ENCODE measurements around the gene FAM216A. TPM values are rescaled to one million over a fixed set of nuclear protein-coding genes. Genes with fewer than 3 reads are reported as not detected.

The FAM216A gene
- total RNA-seq, 1 experiment from 2014 or later = 10.1 TPM

- TF ChIP-seq RAD21 (IDR thresholded peaks at IDR 0.05; ENCODE audit: low read depth) = no peak
- no peak for TF ChIP-seq CEBPB (IDR thresholded peaks at IDR 0.05; ENCODE audit: low read depth)
- TF ChIP-seq CBX3 (IDR thresholded peaks at IDR 0.05; ENCODE audit: low read depth) = no peak
- TF ChIP-seq EGR1 (IDR thresholded peaks at IDR 0.05; ENCODE audit: low read depth) = no peak
- no peak for TF ChIP-seq MAX (IDR thresholded peaks at IDR 0.05)
- TF ChIP-seq TCF7L2 (IDR thresholded peaks at IDR 0.05; ENCODE audit: borderline replicate concordance, extremely low read depth, insufficient read depth, insufficient read length) = no peak
- Histone ChIP-seq H3K27me3 (ENCODE audit: insufficient read depth, low read length) (no peaks in the 10 kb centered on the region), H3K36me3 (ENCODE audit: control insufficient read depth in 1 of 2, insufficient read depth in 2 of 2, low read length in 2 of 2) (peaks cover 5 to 15% of the 10 kb centered on the region in 2 experiments), H3K4me2 (ENCODE audit: low read length) (no peak overlapping the region), H3K4me3 (replicated peaks in 1 of 2; ENCODE audit: low read depth in 1 of 2, low read length in 2 of 2) (no peak overlapping the region), H3K4me1 (ENCODE audit: control insufficient read depth in 1 of 2, insufficient read depth in 2 of 2, low read length in 2 of 2) (peaks cover 0 to 6% of the 10 kb centered on the region in 2 experiments; a peak in 1 of 4 replicates), H3K79me2 (ENCODE audit: insufficient read depth, low read length) (peaks cover 9% of the 10 kb centered on the region; the same call in 1 of the 2 replicates), H2AFZ (ENCODE audit: low read depth, low read length, poor library complexity, severe bottlenecking) (no peak overlapping the region), H3K9me2 (ENCODE audit: insufficient read depth) (no peaks in the 10 kb centered on the region), H3K9me3 (ENCODE audit: control insufficient read depth in 1 of 2, insufficient read depth in 1 of 2, low read depth in 1 of 2, low read length in 2 of 2) (no peaks in the 10 kb centered on the region), H3K9ac (ENCODE audit: low read length) (no peak overlapping the region), H4K20me1 (ENCODE audit: insufficient read depth) (no peaks in the 10 kb centered on the region), H3K27ac (ENCODE audit: low read depth, low read length) (no peak overlapping the region)
- no TSS peak for BruUV-seq (replicated peaks)
- ChIA-PET CTCF (no interaction called here), RAD21 (ENCODE audit: low non-redundant PET in 1 of 2, low total read pairs in 2 of 2, uncharacterized antibody in 2 of 2, unreplicated experiment in 2 of 2) (no interaction called here), POLR2A (no interaction called here)
- ATAC-seq (no peak), DNase-seq (ENCODE audit: low read depth, low spot score) (no peak)
- intact Hi-C loops (cut with micrococcal nuclease) = no loop called here
These were observed 63.2 kb downstream of the FAM216A start for GRCh38 chr12:110531741-110532333.

- H2AFZ ChIP-seq (ENCODE audit: low read depth, low read length, poor library complexity, severe bottlenecking) = no peak overlapping the region
- DNase-seq (ENCODE audit: low read depth, low spot score) = no peak
- H4K20me1 ChIP-seq (ENCODE audit: insufficient read depth) = no peaks in the 10 kb centered on the region
- H3K9ac ChIP-seq (ENCODE audit: low read length) = no peak overlapping the region
- BruUV-seq (replicated peaks) = no TSS peak
- ChIA-PET CTCF (no interaction called here), POLR2A (no interaction called here), RAD21 (ENCODE audit: low non-redundant PET in 1 of 2, low total read pairs in 2 of 2, uncharacterized antibody in 2 of 2, unreplicated experiment in 2 of 2) (no interaction called here)
- intact Hi-C loops (cut with micrococcal nuclease) = no loop called here
- no peak overlapping the region for H3K27ac ChIP-seq (ENCODE audit: low read depth, low read length)
- no peak for ATAC-seq
- no peaks in the 10 kb centered on the region for H3K27me3 ChIP-seq (ENCODE audit: insufficient read depth, low read length)
- no peaks in the 10 kb centered on the region for H3K9me2 ChIP-seq (ENCODE audit: insufficient read depth)
- no peak overlapping the region for H3K4me2 ChIP-seq (ENCODE audit: low read length)
- H3K4me3 ChIP-seq (replicated peaks in 1 of 2; ENCODE audit: low read depth in 1 of 2, low read length in 2 of 2) = no peak overlapping the region
- peaks cover 0 to 6% of the 10 kb centered on the region in 2 experiments; a peak in 1 of 4 replicates for H3K4me1 ChIP-seq (ENCODE audit: control insufficient read depth in 1 of 2, insufficient read depth in 2 of 2, low read length in 2 of 2)
- H3K36me3 ChIP-seq (ENCODE audit: control insufficient read depth in 1 of 2, insufficient read depth in 2 of 2, low read length in 2 of 2) = peaks cover 6 to 20% of the 10 kb centered on the region in 2 experiments
- H3K79me2 ChIP-seq (ENCODE audit: insufficient read depth, low read length) = peaks cover 9% of the 10 kb centered on the region; the same call in 1 of the 2 replicates
- no peaks in the 10 kb centered on the region for H3K9me3 ChIP-seq (ENCODE audit: control insufficient read depth in 1 of 2, insufficient read depth in 1 of 2, low read depth in 1 of 2, low read length in 2 of 2)
- TF ChIP-seq YY1 (IDR thresholded peaks at IDR 0.05; ENCODE audit: extremely low read depth, insufficient replicate concordance, low read depth, low read length) (no peak), ELF1 (IDR thresholded peaks at IDR 0.05; ENCODE audit: borderline replicate concordance, low read depth) (no peak), MAX (IDR thresholded peaks at IDR 0.05) (no peak), EGR1 (IDR thresholded peaks at IDR 0.05; ENCODE audit: low read depth) (no peak), CTCF (IDR thresholded peaks at IDR 0.05 in 2 of 3, conservative IDR thresholded peaks at IDR 0.05 in 1 of 3; ENCODE audit: borderline replicate concordance in 1 of 3, insufficient read depth in 1 of 3, low read depth in 2 of 3, low read length in 2 of 3) (no peak), REST (IDR thresholded peaks at IDR 0.05; ENCODE audit: low read depth) (no peak), ZNF274 (IDR thresholded peaks at IDR 0.05; ENCODE audit: low read depth, low read length) (no peak), SIN3A (IDR thresholded peaks at IDR 0.05; ENCODE audit: low read depth) (no peak), EZH2 (IDR thresholded peaks at IDR 0.05) (no peak), CEBPB (IDR thresholded peaks at IDR 0.05; ENCODE audit: low read depth) (no peak), EZH2phosphoT487 (IDR thresholded peaks at IDR 0.05; ENCODE audit: borderline replicate concordance) (no peak)
These were observed 64.0 kb downstream of the FAM216A start for GRCh38 chr12:110532644-110533043.
